ENCODE results near the gene POU6F2. TPM values are rescaled to one million over a fixed set of nuclear protein-coding genes. Genes with fewer than 3 reads are reported as not detected.

POU6F2 gene
- total RNA-seq, 1 donor from 2014 or later = 0.78 TPM

GRCh38 chr7:39073432-39073831, 95.7 kb downstream of the POU6F2 start:
- DNase-seq = no peak

DNA sequence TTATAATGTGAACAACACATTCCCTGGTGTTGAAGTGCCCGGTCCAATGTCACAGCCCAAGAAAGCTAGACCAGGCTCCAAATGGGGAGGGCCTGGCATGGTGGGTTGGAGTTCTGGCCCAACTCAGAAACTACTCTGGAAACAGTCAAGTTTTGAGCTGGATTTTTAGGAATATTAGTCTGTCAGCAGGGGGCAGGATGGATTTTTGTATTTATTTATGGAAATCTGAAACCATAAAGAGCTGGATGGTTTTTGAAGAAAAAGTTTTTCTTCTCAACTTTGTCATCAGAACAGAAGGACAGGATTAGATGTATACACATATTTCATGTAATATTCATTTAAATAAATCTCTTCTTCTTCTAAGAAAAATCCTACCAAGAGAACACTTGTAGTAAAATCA, 97.5 kb downstream of the POU6F2 start:
- Histone ChIP-seq H3K27ac (no peak overlapping the region), H3K4me1 (no peaks in the 10 kb centered on the region), H3K9me3 (no peaks in the 10 kb centered on the region), H3K27me3 (no peaks in the 10 kb centered on the region), H3K4me3 (no peak overlapping the region), H3K36me3 (no peaks in the 10 kb centered on the region)
- DNase-seq (no peak), ATAC-seq (no peak)
- intact Hi-C loops (cut with DNase I) = no loop called here
- TF ChIP-seq, protein P1, sequence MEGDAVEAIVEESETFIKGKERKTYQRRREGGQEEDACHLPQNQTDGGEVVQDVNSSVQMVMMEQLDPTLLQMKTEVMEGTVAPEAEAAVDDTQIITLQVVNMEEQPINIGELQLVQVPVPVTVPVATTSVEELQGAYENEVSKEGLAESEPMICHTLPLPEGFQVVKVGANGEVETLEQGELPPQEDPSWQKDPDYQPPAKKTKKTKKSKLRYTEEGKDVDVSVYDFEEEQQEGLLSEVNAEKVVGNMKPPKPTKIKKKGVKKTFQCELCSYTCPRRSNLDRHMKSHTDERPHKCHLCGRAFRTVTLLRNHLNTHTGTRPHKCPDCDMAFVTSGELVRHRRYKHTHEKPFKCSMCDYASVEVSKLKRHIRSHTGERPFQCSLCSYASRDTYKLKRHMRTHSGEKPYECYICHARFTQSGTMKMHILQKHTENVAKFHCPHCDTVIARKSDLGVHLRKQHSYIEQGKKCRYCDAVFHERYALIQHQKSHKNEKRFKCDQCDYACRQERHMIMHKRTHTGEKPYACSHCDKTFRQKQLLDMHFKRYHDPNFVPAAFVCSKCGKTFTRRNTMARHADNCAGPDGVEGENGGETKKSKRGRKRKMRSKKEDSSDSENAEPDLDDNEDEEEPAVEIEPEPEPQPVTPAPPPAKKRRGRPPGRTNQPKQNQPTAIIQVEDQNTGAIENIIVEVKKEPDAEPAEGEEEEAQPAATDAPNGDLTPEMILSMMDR (IDR thresholded peaks at IDR 0.05) = no peak

More at GRCh38 chr7:39073432-39073831, 95.7 kb downstream of the POU6F2 start:
- Histone ChIP-seq H3K9me3 (no peaks in the 10 kb centered on the region), H3K36me3 (no peaks in the 10 kb centered on the region), H3K4me3 (no peak overlapping the region), H3K4me1 (no peaks in the 10 kb centered on the region), H3K27ac (no peak overlapping the region), H3K27me3 (no peaks in the 10 kb centered on the region)
- TF ChIP-seq, protein P1 (IDR thresholded peaks at IDR 0.05) = no peak
- peak; percentile 61 for ATAC-seq
- intact Hi-C loops (cut with DNase I) = no loop called here

- H3K27me3 ChIP-seq = peaks cover 15% of the 10 kb centered on the region
- TF ChIP-seq, protein P1 (IDR thresholded peaks at IDR 0.05) = no peak
- no peaks in the 10 kb centered on the region for H3K4me1 ChIP-seq
- no peak for ATAC-seq
- no peak for DNase-seq
- no peak overlapping the region for H3K27ac ChIP-seq
- no peaks in the 10 kb centered on the region for H3K36me3 ChIP-seq
- intact Hi-C loops (cut with DNase I) = no loop called here
- H3K4me3 ChIP-seq = no peak overlapping the region
- no peaks in the 10 kb centered on the region for H3K9me3 ChIP-seq
Measured at GRCh38 chr7:39083781-39084180, 106.1 kb downstream of the POU6F2 start.

DNA sequence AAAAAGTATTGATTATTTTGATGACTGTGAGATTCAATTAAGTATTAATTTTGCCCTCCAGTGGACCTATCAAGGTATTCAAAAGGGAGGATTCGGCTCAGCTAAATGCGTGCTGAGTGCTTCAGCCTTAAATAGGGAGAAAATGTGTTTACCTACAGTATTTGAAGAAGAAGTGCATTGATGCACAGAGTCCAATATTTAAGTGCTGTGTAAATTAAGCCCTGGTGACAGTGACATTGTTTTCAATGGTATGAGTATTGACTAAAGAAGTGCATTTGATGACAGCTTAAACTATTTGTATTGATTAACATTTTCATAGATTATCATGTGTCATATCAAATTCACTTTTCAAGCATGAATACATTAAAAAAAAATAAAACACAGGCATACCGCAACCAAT, 106.6 kb downstream of the POU6F2 start:
- Histone ChIP-seq H3K9me3 (no peaks in the 10 kb centered on the region), H3K27ac (no peak overlapping the region), H3K27me3 (peaks cover 15% of the 10 kb centered on the region), H3K4me3 (no peak overlapping the region), H3K4me1 (no peaks in the 10 kb centered on the region), H3K36me3 (no peaks in the 10 kb centered on the region)
- TF ChIP-seq, protein P1 (IDR thresholded peaks at IDR 0.05) = no peak
- no peak for DNase-seq
- intact Hi-C loops (cut with DNase I) = no loop called here
- ATAC-seq = no peak

DNA sequence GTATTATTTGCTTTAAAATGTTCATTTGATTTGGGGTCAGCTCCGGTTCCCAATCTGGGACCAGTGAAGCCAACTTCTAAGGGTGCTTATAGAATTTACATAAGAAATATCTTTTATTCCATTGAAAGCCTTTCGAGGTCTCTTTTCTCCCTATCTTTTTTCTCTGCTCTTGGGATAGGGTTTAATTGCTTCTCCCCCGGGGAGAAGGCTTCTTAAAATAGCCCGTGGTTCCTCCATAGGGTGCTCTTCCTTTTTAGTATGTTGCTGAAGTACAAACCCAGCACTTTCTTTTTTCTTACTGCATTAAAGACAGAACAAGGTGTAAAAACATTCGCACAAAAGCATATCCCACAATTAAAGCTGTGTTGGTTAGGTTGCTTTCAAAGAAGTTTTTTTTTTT, 107.5 kb downstream of the POU6F2 start:
- no peak overlapping the region for H3K4me3 ChIP-seq
- intact Hi-C loops (cut with DNase I) = no loop called here
- TF ChIP-seq, protein P1 (IDR thresholded peaks at IDR 0.05) = no peak

DNA sequence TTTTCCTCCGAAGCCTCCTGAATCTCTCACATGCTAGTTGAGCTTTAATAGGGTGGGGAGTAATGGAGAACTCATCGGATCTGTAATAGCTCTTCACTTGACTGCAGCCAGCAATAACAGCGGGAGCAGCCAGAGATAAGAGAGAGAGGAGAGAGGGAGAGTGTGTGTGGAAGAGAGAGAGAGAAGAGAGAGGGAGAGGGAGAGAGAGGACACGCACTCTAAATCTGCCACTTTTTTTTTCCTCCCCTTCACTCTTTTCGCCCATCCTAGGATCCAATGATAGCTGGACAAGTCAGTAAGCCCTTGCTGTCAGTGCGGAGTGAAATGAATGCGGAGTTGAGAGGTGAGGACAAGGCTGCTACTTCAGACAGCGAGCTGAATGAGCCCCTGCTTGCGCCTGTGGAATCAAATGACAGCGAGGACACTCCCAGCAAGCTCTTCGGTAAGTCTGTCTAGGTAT, 107.9 kb downstream of the POU6F2 start:
- H3K9me3 ChIP-seq = no peaks in the 10 kb centered on the region
- TF ChIP-seq, protein P1 (IDR thresholded peaks at IDR 0.05) = no peak
- ATAC-seq (peak; percentile 38), DNase-seq (no peak)
- intact Hi-C loops (cut with DNase I) = no loop called here
- H3K27ac ChIP-seq = no peak overlapping the region
- no peak overlapping the region for H3K4me3 ChIP-seq
- no peaks in the 10 kb centered on the region for H3K36me3 ChIP-seq
- H3K4me1 ChIP-seq = no peaks in the 10 kb centered on the region
- peaks cover 15% of the 10 kb centered on the region for H3K27me3 ChIP-seq

More for the DNA sequence above, 107.5 kb downstream of the POU6F2 start:
- Histone ChIP-seq H3K36me3 (no peaks in the 10 kb centered on the region), H3K27me3 (peaks cover 15% of the 10 kb centered on the region), H3K27ac (no peak overlapping the region), H3K9me3 (no peaks in the 10 kb centered on the region), H3K4me1 (no peaks in the 10 kb centered on the region)
- no peak for ATAC-seq
- no peak for DNase-seq

Data from upper lobe of right lung (tissue), 1 donor.